ENCODE data around the gene PPIF. TPM values are rescaled to one million over a fixed set of nuclear protein-coding genes. Genes with fewer than 3 reads are reported as not detected.

The PPIF gene
- total RNA-seq, 1 experiment from 2014 or later = 133 TPM

- Mint-ChIP-seq H3K4me1 (ENCODE audit: low read depth, unreplicated experiment) (no peaks in the 10 kb centered on the region), H3K36me3 (ENCODE audit: insufficient read depth, unreplicated experiment) (peaks cover 22% of the 10 kb centered on the region), H3K9me3 (ENCODE audit: unreplicated experiment) (no peaks in the 10 kb centered on the region), H3K4me3 (ENCODE audit: unreplicated experiment) (no peak overlapping the region), H3K27me3 (ENCODE audit: insufficient read depth, unreplicated experiment) (no peaks in the 10 kb centered on the region), H3K27ac (ENCODE audit: unreplicated experiment) (no peak overlapping the region)
- no peaks in the 10 kb centered on the region for H3K9me3 ChIP-seq
- no peaks in the 10 kb centered on the region for H3K36me3 ChIP-seq (ENCODE audit: control insufficient read depth, insufficient read depth, low read length)
- no TSS peak for BruUV-seq (replicated peaks)
- no peak for DNase-seq
- ChIA-PET CTCF (interaction anchor here (0.6 kb wide), 1 partner anchor 1016 kb away, joined by 3 read pairs; no protein-coding TSS in a partner anchor), POLR2A (no interaction called here)
- no peak overlapping the region for H3K4me3 ChIP-seq (ENCODE audit: low read depth, low read length)
- TF ChIP-seq CTCF (IDR thresholded peaks at IDR 0.05; ENCODE audit: insufficient read depth in 1 of 2, low read depth in 1 of 2, low read length in 1 of 2, severe bottlenecking in 1 of 2, unreplicated experiment in 1 of 2) = no peak
- intact Hi-C loops (cut with micrococcal nuclease; ENCODE audit: unreplicated experiment) = no loop called here
- no peaks in the 10 kb centered on the region for H3K27me3 ChIP-seq (replicated peaks; ENCODE audit: control insufficient read depth, insufficient read depth, low read length)
- H3K4me1 ChIP-seq = no peaks in the 10 kb centered on the region
Observed at GRCh38 chr10:79320316-79320715, 27.0 kb upstream of the PPIF start.

DNA sequence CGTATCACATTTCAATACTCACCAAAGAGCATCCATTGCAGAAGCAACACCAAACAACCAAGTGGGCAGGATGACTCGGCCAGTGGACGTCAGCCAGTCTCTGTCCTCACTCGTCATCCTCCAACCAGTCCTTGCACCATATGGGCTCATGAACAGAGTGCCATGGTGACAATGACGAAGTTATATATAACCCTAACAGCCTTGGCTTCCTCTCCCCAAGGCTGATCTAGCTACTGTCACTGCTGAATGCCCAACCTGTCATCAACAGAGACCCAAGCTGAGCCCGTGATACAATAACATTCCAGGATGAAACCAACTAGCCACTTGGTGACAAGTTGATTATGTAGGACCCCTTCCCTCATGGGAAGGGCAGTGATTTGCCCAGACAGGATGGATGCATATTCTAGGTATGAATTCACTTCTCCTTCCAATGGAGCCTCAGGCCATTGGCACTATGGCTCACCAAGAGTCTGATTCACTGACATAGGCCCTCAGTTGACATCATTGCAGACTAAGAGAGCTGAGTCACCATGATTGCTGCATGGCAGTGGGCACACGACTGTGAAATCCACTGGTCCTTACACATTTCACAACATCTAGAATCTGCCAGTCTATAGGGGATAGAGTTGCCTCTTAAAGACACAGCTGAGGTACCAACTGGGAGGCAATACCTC, 26.3 kb upstream of the PPIF start:
- ChIA-PET CTCF (interaction anchor here (0.6 kb wide), 1 partner anchor 1016 kb away, joined by 3 read pairs; no protein-coding TSS in a partner anchor), POLR2A (no interaction called here)
- no peak overlapping the region for H3K27ac Mint-ChIP-seq (ENCODE audit: unreplicated experiment)
- H3K4me3 Mint-ChIP-seq (ENCODE audit: unreplicated experiment) = no peak overlapping the region
- H3K4me1 Mint-ChIP-seq (ENCODE audit: low read depth, unreplicated experiment) = no peaks in the 10 kb centered on the region
- no peak overlapping the region for H3K4me3 ChIP-seq (ENCODE audit: low read depth, low read length)
- no peaks in the 10 kb centered on the region for H3K9me3 Mint-ChIP-seq (ENCODE audit: unreplicated experiment)
- BruUV-seq (replicated peaks) = no TSS peak
- no peaks in the 10 kb centered on the region for H3K27me3 ChIP-seq (replicated peaks; ENCODE audit: control insufficient read depth, insufficient read depth, low read length)
- H3K4me1 ChIP-seq = no peaks in the 10 kb centered on the region
- DNase-seq = no peak
- H3K36me3 Mint-ChIP-seq (ENCODE audit: insufficient read depth, unreplicated experiment) = peaks cover 22% of the 10 kb centered on the region
- H3K27me3 Mint-ChIP-seq (ENCODE audit: insufficient read depth, unreplicated experiment) = no peaks in the 10 kb centered on the region
- intact Hi-C loops (cut with micrococcal nuclease; ENCODE audit: unreplicated experiment) = no loop called here
- H3K9me3 ChIP-seq = no peaks in the 10 kb centered on the region
- TF ChIP-seq CTCF (IDR thresholded peaks at IDR 0.05; ENCODE audit: insufficient read depth in 1 of 2, low read depth in 1 of 2, low read length in 1 of 2, severe bottlenecking in 1 of 2, unreplicated experiment in 1 of 2) = no peak
- no peaks in the 10 kb centered on the region for H3K36me3 ChIP-seq (ENCODE audit: control insufficient read depth, insufficient read depth, low read length)

- Mint-ChIP-seq H3K27ac (ENCODE audit: unreplicated experiment) (no peak overlapping the region), H3K27me3 (ENCODE audit: insufficient read depth, unreplicated experiment) (no peaks in the 10 kb centered on the region), H3K36me3 (ENCODE audit: insufficient read depth, unreplicated experiment) (peaks cover 21% of the 10 kb centered on the region), H3K4me1 (ENCODE audit: low read depth, unreplicated experiment) (no peaks in the 10 kb centered on the region), H3K4me3 (ENCODE audit: unreplicated experiment) (no peak overlapping the region), H3K9me3 (ENCODE audit: unreplicated experiment) (no peaks in the 10 kb centered on the region)
- ChIA-PET CTCF (no interaction called here), POLR2A (no interaction called here)
- Histone ChIP-seq H3K27me3 (replicated peaks; ENCODE audit: control insufficient read depth, insufficient read depth, low read length) (no peaks in the 10 kb centered on the region), H3K4me1 (no peaks in the 10 kb centered on the region), H3K36me3 (ENCODE audit: control insufficient read depth, insufficient read depth, low read length) (no peaks in the 10 kb centered on the region), H3K4me3 (ENCODE audit: low read depth, low read length) (no peak overlapping the region), H3K9me3 (no peaks in the 10 kb centered on the region)
- no peak for TF ChIP-seq CTCF (IDR thresholded peaks at IDR 0.05; ENCODE audit: insufficient read depth in 1 of 2, low read depth in 1 of 2, low read length in 1 of 2, severe bottlenecking in 1 of 2, unreplicated experiment in 1 of 2)
- intact Hi-C loops (cut with micrococcal nuclease; ENCODE audit: unreplicated experiment) = no loop called here
- no TSS peak for BruUV-seq (replicated peaks)
- no peak for DNase-seq
Observed at GRCh38 chr10:79321494-79321882, 25.8 kb upstream of the PPIF start.
